Body of pancreas (tissue), 4 donors: ENCODE measurements around the gene C4orf54.

Source experiments
- POLR2A ChIP-seq, 3 donors: fragments of 450-650 bp; IDR thresholded peaks; one replicate each; pipeline ENCODE4 v1.6.1; 2016; ENCODE audit warnings: antibody characterized with exemption in 3 of 3, mild to moderate bottlenecking in 2 of 3
- TF ChIP-seq, protein P1 (sequence below), 7 experiments: fragments of 450-650 bp in 4 of 7; fragments of 200-600 bp in 3 of 7; sonication (generic) in 3 of 7; IDR thresholded peaks; one replicate each; pipeline ENCODE4 v1.5.1; 2016 to 2019; ENCODE audit warnings: antibody characterized with exemption in 7 of 7

DNA sequence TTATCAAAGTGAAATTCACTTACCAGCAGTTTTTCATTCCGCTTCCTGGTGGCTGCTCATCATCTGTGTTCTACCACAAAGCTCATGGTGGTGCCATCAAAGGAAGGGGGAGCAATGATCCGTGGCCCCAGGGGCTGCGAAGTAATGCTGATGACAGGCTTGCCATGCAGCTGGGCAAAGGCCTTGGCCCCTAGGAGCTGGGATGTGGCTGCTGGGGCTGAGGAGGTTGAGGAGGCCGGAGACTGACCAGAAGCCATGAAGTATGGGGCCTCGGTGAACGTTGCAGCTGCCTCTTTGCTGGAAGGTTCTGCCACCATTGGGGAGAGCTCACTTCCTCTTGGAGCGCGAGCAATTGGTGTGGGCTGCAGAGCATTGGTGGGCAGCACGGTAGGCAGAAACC lies 8.4 kb downstream of the C4orf54 start:
- TF ChIP-seq, protein P1, sequence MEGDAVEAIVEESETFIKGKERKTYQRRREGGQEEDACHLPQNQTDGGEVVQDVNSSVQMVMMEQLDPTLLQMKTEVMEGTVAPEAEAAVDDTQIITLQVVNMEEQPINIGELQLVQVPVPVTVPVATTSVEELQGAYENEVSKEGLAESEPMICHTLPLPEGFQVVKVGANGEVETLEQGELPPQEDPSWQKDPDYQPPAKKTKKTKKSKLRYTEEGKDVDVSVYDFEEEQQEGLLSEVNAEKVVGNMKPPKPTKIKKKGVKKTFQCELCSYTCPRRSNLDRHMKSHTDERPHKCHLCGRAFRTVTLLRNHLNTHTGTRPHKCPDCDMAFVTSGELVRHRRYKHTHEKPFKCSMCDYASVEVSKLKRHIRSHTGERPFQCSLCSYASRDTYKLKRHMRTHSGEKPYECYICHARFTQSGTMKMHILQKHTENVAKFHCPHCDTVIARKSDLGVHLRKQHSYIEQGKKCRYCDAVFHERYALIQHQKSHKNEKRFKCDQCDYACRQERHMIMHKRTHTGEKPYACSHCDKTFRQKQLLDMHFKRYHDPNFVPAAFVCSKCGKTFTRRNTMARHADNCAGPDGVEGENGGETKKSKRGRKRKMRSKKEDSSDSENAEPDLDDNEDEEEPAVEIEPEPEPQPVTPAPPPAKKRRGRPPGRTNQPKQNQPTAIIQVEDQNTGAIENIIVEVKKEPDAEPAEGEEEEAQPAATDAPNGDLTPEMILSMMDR (IDR thresholded peaks at IDR 0.05), result no peak
- no peak for TF ChIP-seq POLR2A (IDR thresholded peaks at IDR 0.05)
